GM12872 (cell line): ENCODE measurements around the gene PROM2.

Source experiments
- TF ChIP-seq, protein P1 (sequence below): IDR thresholded peaks from 3 replicates; pipeline ENCODE4 v1.5.1; 2011; ENCODE audit warnings: low read depth, mild to moderate bottlenecking, low read length, moderate library complexity; ENCODE audit not compliant: insufficient read depth

The PROM2 gene

DNA sequence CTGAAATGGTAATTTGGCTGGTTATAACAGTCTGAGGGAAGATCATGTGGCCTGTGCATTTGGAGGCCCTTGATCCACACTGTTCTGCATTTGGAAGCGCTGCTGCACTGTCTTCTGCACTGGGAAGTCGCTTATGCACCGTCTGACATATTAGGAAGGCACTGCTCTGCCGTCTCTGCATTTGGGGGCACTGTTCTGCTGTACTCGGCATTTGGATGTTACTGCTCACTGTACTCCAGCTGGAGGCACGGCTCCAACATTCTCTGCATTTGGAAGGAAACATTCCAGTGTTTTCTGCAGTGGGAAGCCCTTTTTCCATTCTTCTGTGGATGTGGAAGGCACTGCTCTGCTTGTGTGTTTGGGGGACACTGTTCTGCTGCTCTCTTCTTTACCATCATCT, 9.6 kb upstream of the PROM2 start:
- TF ChIP-seq, protein P1, sequence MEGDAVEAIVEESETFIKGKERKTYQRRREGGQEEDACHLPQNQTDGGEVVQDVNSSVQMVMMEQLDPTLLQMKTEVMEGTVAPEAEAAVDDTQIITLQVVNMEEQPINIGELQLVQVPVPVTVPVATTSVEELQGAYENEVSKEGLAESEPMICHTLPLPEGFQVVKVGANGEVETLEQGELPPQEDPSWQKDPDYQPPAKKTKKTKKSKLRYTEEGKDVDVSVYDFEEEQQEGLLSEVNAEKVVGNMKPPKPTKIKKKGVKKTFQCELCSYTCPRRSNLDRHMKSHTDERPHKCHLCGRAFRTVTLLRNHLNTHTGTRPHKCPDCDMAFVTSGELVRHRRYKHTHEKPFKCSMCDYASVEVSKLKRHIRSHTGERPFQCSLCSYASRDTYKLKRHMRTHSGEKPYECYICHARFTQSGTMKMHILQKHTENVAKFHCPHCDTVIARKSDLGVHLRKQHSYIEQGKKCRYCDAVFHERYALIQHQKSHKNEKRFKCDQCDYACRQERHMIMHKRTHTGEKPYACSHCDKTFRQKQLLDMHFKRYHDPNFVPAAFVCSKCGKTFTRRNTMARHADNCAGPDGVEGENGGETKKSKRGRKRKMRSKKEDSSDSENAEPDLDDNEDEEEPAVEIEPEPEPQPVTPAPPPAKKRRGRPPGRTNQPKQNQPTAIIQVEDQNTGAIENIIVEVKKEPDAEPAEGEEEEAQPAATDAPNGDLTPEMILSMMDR, result no peak

DNA sequence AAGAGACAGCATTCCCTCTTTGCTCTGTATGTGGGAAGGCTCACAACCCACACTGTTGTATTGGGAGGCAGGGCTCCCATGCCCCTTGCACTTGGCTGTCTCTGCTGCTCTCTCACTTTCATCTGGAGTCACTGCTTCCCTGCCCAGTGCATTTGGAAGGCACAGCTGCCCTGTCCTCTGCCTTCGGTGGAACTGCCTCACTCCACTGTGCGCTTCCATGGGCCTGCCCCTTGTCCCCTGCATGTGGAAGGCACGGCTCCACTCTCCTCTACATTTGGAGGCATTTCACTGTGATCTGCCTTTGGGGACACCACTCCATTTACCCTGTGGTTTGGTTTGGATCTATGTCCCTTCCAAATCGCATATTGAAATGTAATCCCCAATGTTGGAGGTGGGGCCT, 9.1 kb upstream of the PROM2 start:
- TF ChIP-seq, protein P1, result no peak

DNA sequence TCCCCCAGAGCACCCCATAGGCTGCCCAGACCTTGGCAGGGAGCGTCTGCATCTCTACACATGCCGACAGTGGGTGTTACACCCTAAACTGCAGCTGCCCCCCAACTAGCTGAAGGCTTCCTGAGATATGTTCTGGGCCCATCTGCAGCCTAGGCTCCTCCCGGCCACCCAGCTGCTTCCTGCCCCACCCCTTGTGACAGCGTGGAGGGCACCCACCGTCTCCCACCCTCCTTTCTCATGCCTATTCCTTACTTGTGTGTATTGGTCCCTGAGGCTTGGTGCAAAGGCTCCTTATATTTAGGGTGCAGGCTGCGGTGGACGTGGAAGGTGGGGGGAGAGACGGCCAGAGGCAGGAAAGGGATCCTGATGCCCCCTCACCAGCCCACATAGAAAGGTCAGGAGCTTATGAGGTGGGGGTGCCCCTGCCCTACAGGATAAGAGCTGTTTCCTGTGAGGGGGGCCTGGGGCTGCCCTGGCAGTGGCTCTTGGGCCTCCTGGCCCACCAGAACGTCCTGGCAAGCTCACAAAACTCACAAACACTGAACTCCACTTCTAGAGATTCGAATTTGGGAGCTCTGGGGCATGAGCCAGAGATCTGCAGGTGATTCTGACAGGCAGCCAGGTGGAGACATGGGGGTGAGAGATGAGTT, 7.3 kb upstream of the PROM2 start:
- TF ChIP-seq, protein P1, result no peak

DNA sequence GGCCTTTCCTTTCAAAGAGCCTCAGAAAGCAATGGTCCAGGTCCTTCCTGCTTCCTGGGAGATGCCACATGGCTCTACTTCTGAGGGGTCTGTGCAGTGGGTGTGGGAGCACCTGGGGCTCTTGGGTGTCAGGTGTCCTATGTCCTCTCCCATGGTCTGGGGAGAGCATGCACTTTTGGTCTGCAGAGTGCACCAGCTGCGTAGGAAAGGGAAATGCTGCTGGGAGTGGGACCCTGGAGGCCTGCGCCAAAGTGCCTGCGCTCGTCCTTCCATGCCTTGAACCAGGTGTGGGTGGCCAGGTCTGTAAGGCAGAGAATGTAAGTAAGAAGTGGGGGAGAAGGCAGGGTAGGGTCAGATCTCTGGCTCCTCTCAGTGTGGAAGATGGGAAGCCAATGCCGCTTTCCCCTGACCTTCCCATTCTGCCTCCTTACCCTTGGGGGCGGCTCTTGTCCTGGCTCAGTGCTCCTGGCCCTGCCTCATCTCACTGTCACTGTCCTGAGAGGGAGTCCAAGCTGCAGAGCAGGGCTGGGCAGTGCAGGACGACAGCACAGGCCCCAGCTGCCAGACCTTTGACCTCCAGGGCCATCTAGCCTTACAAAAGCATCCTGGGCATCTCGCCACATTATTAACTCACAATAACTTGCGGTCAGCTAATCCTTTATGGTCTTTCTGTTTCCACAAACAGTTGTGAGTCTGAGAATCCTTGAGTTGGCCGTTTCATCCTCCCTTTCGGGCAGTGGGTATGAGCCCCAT, 6.6 kb upstream of the PROM2 start:
- TF ChIP-seq, protein P1, result no peak

DNA sequence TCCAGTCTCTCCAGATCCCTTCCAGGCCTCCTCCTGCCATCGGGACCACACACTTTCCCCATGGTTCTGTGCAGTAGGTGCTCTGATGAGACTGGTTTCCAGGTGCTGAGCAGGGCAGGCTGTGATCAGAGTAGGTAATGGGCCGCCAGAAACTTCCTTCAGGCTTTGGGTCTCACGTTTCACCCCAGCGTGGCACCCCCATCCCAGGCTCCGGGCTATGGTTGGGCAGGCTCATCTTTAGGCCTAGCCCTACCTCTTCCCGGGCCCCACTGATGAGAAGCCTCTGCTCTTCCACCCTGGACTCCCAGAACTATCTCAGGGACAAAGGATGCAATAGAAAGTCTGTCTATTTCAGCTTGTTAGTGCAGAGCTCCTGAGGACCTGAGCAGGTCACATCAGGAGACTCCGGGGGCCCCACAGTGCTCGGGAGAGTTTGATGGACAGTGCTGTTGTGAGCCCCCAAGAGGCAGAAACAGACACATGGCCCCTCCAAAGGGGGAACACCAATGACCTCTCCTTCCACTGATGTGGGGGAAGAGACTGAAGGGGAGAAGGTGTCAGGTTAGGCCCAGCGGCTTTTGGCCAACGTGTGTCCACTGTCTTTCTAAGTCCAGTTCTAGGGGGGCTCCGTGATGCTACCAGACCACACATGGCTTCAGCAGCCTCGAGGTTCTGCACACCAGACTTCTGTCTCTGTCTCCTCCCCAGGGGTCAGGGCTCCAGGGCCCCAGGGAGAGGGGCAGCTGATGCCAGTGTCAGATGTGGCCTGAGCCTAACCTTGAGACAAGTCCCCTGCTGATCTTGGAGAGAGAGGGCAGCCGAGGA, 5.8 kb upstream of the PROM2 start:
- TF ChIP-seq, protein P1, result no peak

DNA sequence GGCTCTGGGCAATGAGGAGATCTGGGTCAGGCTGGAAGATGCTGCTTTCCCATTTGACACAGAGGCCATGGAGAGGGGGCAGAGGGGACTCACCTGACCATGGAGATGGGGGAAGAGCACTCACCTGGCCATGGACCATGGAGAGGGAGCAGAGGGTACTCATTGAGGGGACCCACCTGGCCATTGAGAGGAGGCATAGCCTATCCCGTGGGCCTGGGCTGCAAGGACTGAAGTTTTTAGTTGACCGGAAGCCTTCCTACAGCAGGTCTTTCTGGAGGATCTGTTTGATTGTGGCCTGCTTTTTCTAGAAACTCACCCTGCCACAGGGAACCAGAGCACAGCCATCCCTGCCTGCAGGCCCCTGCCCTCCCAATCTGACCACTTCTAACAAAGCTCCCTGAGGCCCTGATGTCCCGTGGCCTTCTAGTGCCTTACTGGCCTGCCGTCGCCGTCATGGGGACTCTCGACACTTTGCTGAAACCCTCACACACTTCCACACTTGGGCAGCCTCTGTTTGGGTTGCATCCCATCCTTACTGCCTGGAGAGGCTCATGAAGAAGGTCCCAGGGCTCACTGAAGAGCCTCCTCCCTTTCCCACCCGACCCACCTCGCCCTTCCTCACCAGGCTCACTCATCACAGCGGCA, 5.1 kb upstream of the PROM2 start:
- TF ChIP-seq, protein P1, result no peak
